IMR-90 (cell line): ENCODE results near the gene FNDC1. TPM values are rescaled to one million over a fixed set of nuclear protein-coding genes. Genes with fewer than 3 reads are reported as not detected.

ENCODE experiments used
- ATAC-seq: fragments of 200-7000 bp; cut with Tn5 transposase; 2 replicates; pipeline ENCODE4 v1.9.1; 2020; ENCODE audit warnings: low read depth, mild to moderate bottlenecking, moderate library complexity
- BruUV-seq: library from RNA; stranded (reverse); fragments of 400-500 nt; replicated peaks from 2 replicates; lab custom pipeline; 2021; lab: Mats Ljungman, UMichigan
- CTCF ChIA-PET: fragments of 300-600 bp; formaldehyde crosslinking; extraction: SDS; loops from one replicate; lab custom pipeline; 2021; ENCODE audit warnings: antibody characterized with exemption; lab: Yijun Ruan, JAX
- POLR2A ChIA-PET: fragments of 300-600 bp; sonication (Branson Sonifier 250); formaldehyde crosslinking; loops from one replicate; lab custom pipeline; 2022; ENCODE audit warnings: antibody characterized with exemption; ENCODE audit not compliant: unreplicated experiment; lab: Charles Lee
- DNase-seq: peaks from one replicate; pipeline ENCODE4 v3.0.0; 2013
- H2AFZ ChIP-seq: replicated peaks from 2 replicates; pipeline ENCODE3; 2013; ENCODE audit warnings: low read length, mild to moderate bottlenecking; ENCODE audit not compliant: poor library complexity
- H2AK5ac ChIP-seq: 2 replicates; pipeline ENCODE4 v1.6.1; 2013; ENCODE audit warnings: low read depth, low read length, inconsistent platforms
- H2AK9ac ChIP-seq: replicated peaks from 2 replicates; pipeline ENCODE3; 2013; ENCODE audit warnings: mild to moderate bottlenecking, low read depth, low read length, moderate library complexity; ENCODE audit not compliant: poor library complexity
- H2BK120ac ChIP-seq: 2 replicates; pipeline ENCODE4 v1.6.1; 2013; ENCODE audit warnings: low read depth, low read length, inconsistent platforms
- H2BK15ac ChIP-seq: 3 replicates; pipeline ENCODE4 v1.6.1; 2013; ENCODE audit warnings: low read depth, low read length, inconsistent platforms
- H2BK20ac ChIP-seq: 2 replicates; pipeline ENCODE4 v1.6.1; 2013; ENCODE audit warnings: low read depth, mild to moderate bottlenecking, inconsistent platforms, low read length, moderate library complexity
- H2BK5ac ChIP-seq: 2 replicates; pipeline ENCODE4 v1.6.1; 2013; ENCODE audit warnings: mild to moderate bottlenecking, low read depth, low read length, inconsistent platforms; ENCODE audit not compliant: poor library complexity, severe bottlenecking
- H3K14ac ChIP-seq: replicated peaks from 2 replicates; pipeline ENCODE4 v1.6.1; 2013; ENCODE audit warnings: low read depth, low read length, inconsistent platforms
- H3K18ac ChIP-seq: 2 replicates; pipeline ENCODE4 v1.6.1; 2013; ENCODE audit warnings: low read depth, low read length, control low read depth
- H3K23ac ChIP-seq: 2 replicates; pipeline ENCODE4 v1.6.1; 2013; ENCODE audit warnings: low read depth, low read length, inconsistent platforms
- H3K27ac ChIP-seq: 2 replicates; pipeline ENCODE4 v1.5.1; 2013; ENCODE audit warnings: mild to moderate bottlenecking, control low read depth, low read length; ENCODE audit not compliant: insufficient read depth
- H3K27me3 ChIP-seq: 2 replicates; pipeline ENCODE4 v1.6.1; 2013; ENCODE audit warnings: low read length; ENCODE audit not compliant: control insufficient read depth, insufficient read depth
- H3K36me3 ChIP-seq: 2 replicates; pipeline ENCODE4 v1.6.1; 2013; ENCODE audit warnings: low read length, mixed read lengths; ENCODE audit not compliant: control insufficient read depth, insufficient read depth
- H3K4ac ChIP-seq: 2 replicates; pipeline ENCODE4 v1.6.1; 2013; ENCODE audit warnings: low read depth, low read length, inconsistent platforms
- H3K4me1 ChIP-seq: 2 replicates; pipeline ENCODE4 v1.6.1; 2013; ENCODE audit warnings: low read length, mixed read lengths; ENCODE audit not compliant: control insufficient read depth, insufficient read depth
- H3K4me2 ChIP-seq: 2 replicates; pipeline ENCODE4 v1.6.1; 2013; ENCODE audit warnings: low read depth, mild to moderate bottlenecking, control low read depth, low read length, moderate library complexity
- H3K4me3 ChIP-seq: 2 replicates; pipeline ENCODE4 v1.5.1; 2013; ENCODE audit warnings: low read depth, mild to moderate bottlenecking, control low read depth, low read length, moderate library complexity; ENCODE audit not compliant: insufficient read depth
- H3K56ac ChIP-seq: 2 replicates; pipeline ENCODE4 v1.6.1; 2013; ENCODE audit warnings: low read length, inconsistent platforms; ENCODE audit not compliant: insufficient read depth; ENCODE audit errors: extremely low read depth
- H3K79me1 ChIP-seq, 2 experiments: 2 replicates each; pipeline ENCODE4 v1.6.1; 2013; ENCODE audit warnings: low read length in 2 of 2, inconsistent platforms in 1 of 2, low read depth in 1 of 2
- H3K9ac ChIP-seq: 2 replicates; pipeline ENCODE4 v1.6.1; 2013; ENCODE audit warnings: low read depth, low read length, control low read depth
- H3K9me1 ChIP-seq: 2 replicates; pipeline ENCODE4 v1.6.1; 2013; ENCODE audit warnings: low read length, inconsistent platforms; ENCODE audit not compliant: insufficient read depth
- H3K9me3 ChIP-seq: 2 replicates; pipeline ENCODE4 v1.6.1; 2013; ENCODE audit warnings: low read length; ENCODE audit not compliant: control insufficient read depth, insufficient read depth
- H4K20me1 ChIP-seq: 2 replicates; pipeline ENCODE4 v1.6.1; 2013; ENCODE audit warnings: low read length, inconsistent platforms; ENCODE audit not compliant: insufficient read depth
- H4K5ac ChIP-seq: 2 replicates; pipeline ENCODE4 v1.6.1; 2013; ENCODE audit warnings: mild to moderate bottlenecking, low read depth, low read length, control low read depth
- H4K8ac ChIP-seq, 2 experiments: 2 replicates each; pipeline ENCODE4 v1.6.1; 2013; ENCODE audit warnings: low read depth in 2 of 2, low read length in 2 of 2, control low read depth in 1 of 2, inconsistent platforms in 1 of 2
- H4K91ac ChIP-seq: 2 replicates; pipeline ENCODE4 v1.6.1; 2013; ENCODE audit warnings: low read depth, low read length, inconsistent platforms; ENCODE audit not compliant: insufficient read depth
- BHLHE40 ChIP-seq: fragments of 150-350 bp; IDR thresholded peaks from 2 replicates; pipeline ENCODE4 v1.6.1; 2016; ENCODE audit warnings: mild to moderate bottlenecking, low read depth, low read length
- CEBPB ChIP-seq: IDR thresholded peaks from 2 replicates; pipeline ENCODE4 v1.6.1; 2012; ENCODE audit warnings: low read depth, low read length, improper control_type of control experiment
- CHD1 ChIP-seq: IDR thresholded peaks from 2 replicates; pipeline ENCODE4 v1.6.1; 2012; ENCODE audit warnings: low read depth, low read length, improper control_type of control experiment
- CTCF ChIP-seq: conservative IDR thresholded peaks from 2 replicates; pipeline ENCODE4 v1.5.1; 2012; ENCODE audit warnings: mild to moderate bottlenecking, low read depth, low read length, improper control_type of control experiment
- ELK1 ChIP-seq: fragments of 150-350 bp; IDR thresholded peaks from 2 replicates; pipeline ENCODE4 v1.6.1; 2016; ENCODE audit warnings: low read depth, mild to moderate bottlenecking, low read length, moderate library complexity, borderline replicate concordance
- FOS ChIP-seq: fragments of 150-350 bp; IDR thresholded peaks from 2 replicates; pipeline ENCODE4 v1.6.1; 2016; ENCODE audit warnings: low read depth, low read length
- MAFK ChIP-seq: IDR thresholded peaks from 2 replicates; pipeline ENCODE4 v1.6.1; 2012; ENCODE audit warnings: low read depth, low read length, improper control_type of control experiment
- MAZ ChIP-seq: IDR thresholded peaks from 2 replicates; pipeline ENCODE4 v1.6.1; 2012; ENCODE audit warnings: low read depth, mild to moderate bottlenecking, low read length, improper control_type of control experiment, moderate library complexity, borderline replicate concordance
- MXI1 ChIP-seq: IDR thresholded peaks from 2 replicates; pipeline ENCODE4 v1.6.1; 2012; ENCODE audit warnings: low read depth, mild to moderate bottlenecking, low read length, moderate library complexity, borderline replicate concordance
- NFE2L2 ChIP-seq: fragments of 150-350 bp; IDR thresholded peaks from 2 replicates; pipeline ENCODE4 v1.6.1; 2016; ENCODE audit warnings: low read depth, mild to moderate bottlenecking, low read length
- POLR2A ChIP-seq: IDR thresholded peaks from 2 replicates; pipeline ENCODE4 v1.6.1; 2012; ENCODE audit warnings: mild to moderate bottlenecking, low read depth, low read length
- RAD21 ChIP-seq: IDR thresholded peaks from 2 replicates; pipeline ENCODE4 v1.6.1; 2012; ENCODE audit warnings: low read length, improper control_type of control experiment
- RCOR1 ChIP-seq: IDR thresholded peaks from 2 replicates; pipeline ENCODE4 v1.6.1; 2012; ENCODE audit warnings: mild to moderate bottlenecking, low read length, improper control_type of control experiment; ENCODE audit not compliant: insufficient replicate concordance
- RFX5 ChIP-seq: IDR thresholded peaks from 2 replicates; pipeline ENCODE4 v1.8.0; 2012; ENCODE audit warnings: low read depth, mild to moderate bottlenecking, low read length, moderate library complexity
- SMC3 ChIP-seq: fragments of 150-350 bp; IDR thresholded peaks from 2 replicates; pipeline ENCODE4 v1.6.1; 2016; ENCODE audit warnings: low read depth, mild to moderate bottlenecking, antibody characterized with exemption, low read length, moderate library complexity
- USF2 ChIP-seq: fragments of 150-350 bp; IDR thresholded peaks from 2 replicates; pipeline ENCODE4 v1.6.1; 2017; ENCODE audit warnings: mild to moderate bottlenecking, antibody characterized with exemption, low read length, low read depth
- WGBS, 2 experiments: methylation state at CpG; one replicate each; pipeline versions ENCODE4 v1.1.5 to v1.1.7; 2013; ENCODE audit warnings: missing lambda C conversion rate in 2 of 2; ENCODE audit not compliant: insufficient read length in 1 of 2; ENCODE audit errors: extremely low coverage in 2 of 2; 5-methylcytosine and 5-hydroxymethylcytosine counted together
- dilution Hi-C: fragments of 300-500 bp; cut with HindIII; formaldehyde crosslinking; loops from one replicate; pipeline ENCODE4 v1.14.3; 2018; ENCODE audit warnings: low sequenced_read_pairs; ENCODE audit not compliant: unreplicated experiment
- in situ Hi-C: fragments of 300-500 bp; cut with MboI; formaldehyde crosslinking; loops from 3 replicates; pipeline ENCODE4 v1.14.3; 2019; ENCODE audit warnings: low sequenced_read_pairs, inconsistent platforms, mixed read lengths
- intact Hi-C: fragments of 100-400 bp; cut with micrococcal nuclease; formaldehyde crosslinking; loops from 2 replicates; pipeline ENCODE4 v1.10.0; 2022
- polyA plus RNA-seq, 3 experiments: library from polyadenylated mRNA; depleted of rRNA; stranded (reverse); fragments of >200 nt; gene quantifications; 2 replicates each; pipeline ENCODE4 v1.2.3, GENCODE V29; 2012; ENCODE audit warnings: low replicate concordance in 1 of 3
- total RNA-seq: library from RNA; depleted of rRNA; stranded (reverse); fragments of >200 nt; gene quantifications from 2 replicates; pipeline ENCODE4 v1.2.3, GENCODE V29; 2012

FNDC1 gene
- total and polyA plus RNA-seq, 2 of the 4 experiments (the other 2 are of a cell fraction), result 0.03 TPM; not detected in 1

DNA sequence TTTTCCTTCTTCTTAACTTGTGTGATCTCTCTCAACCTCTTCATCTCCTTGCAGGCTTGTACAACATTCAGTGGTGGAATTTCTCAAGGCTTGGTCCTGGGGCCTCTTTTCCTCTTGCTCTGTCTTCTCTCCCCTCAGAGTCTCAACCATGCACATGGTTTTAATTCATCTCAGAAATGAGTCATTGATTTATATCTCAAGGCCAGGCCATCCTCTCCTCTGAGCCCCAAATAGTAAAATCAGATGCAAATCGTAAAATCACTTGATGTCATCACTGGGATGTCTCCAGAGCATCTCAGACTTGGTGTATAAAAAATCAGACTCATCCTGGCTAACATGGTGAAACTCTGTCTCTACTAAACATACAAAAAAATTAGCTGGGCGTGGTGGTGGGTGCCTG lies 85.0 kb downstream of the FNDC1 start:
- ATAC-seq (no peak), DNase-seq (no peak)
- Histone ChIP-seq H2AFZ (no peak overlapping the region), H3K9me1 (no peaks in the 10 kb centered on the region), H2BK5ac (no peak overlapping the region), H2BK120ac (no peak overlapping the region), H3K79me1 (no peaks in the 10 kb centered on the region), H3K4me2 (no peak overlapping the region), H2BK20ac (no peak overlapping the region), H3K36me3 (no peaks in the 10 kb centered on the region), H3K27ac (no peak overlapping the region), H2AK5ac (no peak overlapping the region), H3K9ac (no peak overlapping the region), H4K8ac (no peak overlapping the region), H3K27me3 (no peaks in the 10 kb centered on the region), H3K4ac (no peak overlapping the region), H3K14ac (no peak overlapping the region), H3K23ac (no peak overlapping the region), H2BK15ac (no peak overlapping the region), H3K9me3 (no peaks in the 10 kb centered on the region; the same call in 1 of the 2 replicates), H3K4me3 (no peak overlapping the region), H3K4me1 (no peaks in the 10 kb centered on the region), H3K18ac (no peak overlapping the region), H3K56ac (no peak overlapping the region), H4K91ac (no peak overlapping the region), H2AK9ac (no peak overlapping the region), H4K5ac (no peak overlapping the region), H4K20me1 (no peaks in the 10 kb centered on the region)
- CTCF ChIA-PET, result no interaction called here
- in situ Hi-C loops, result no loop called here
- no peak for TF ChIP-seq RCOR1
- TF ChIP-seq CHD1, result no peak
- TF ChIP-seq RFX5, result no peak
- TF ChIP-seq CEBPB, result no peak
- no peak for TF ChIP-seq MAFK
- TF ChIP-seq MXI1, result no peak
- no peak for TF ChIP-seq RAD21
- no peak for TF ChIP-seq USF2
- no peak for TF ChIP-seq SMC3
- no peak for TF ChIP-seq MAZ
- TF ChIP-seq BHLHE40, result no peak
- TF ChIP-seq NFE2L2, result no peak
- no peak for TF ChIP-seq FOS
- no peak for TF ChIP-seq ELK1
- no peak for TF ChIP-seq CTCF
- TF ChIP-seq POLR2A, result no peak
- dilution Hi-C loops, result no loop called here
- no CpG with 5 or more reads among the region's 2 CpGs for WGBS, 2 experiments
- no TSS peak for BruUV-seq
- POLR2A ChIA-PET, result no interaction called here
- intact Hi-C loops, result no loop called here
